BLaER1 (cell line): ENCODE results near the gene KRT6C.

Experiments
- H3K27ac ChIP-seq: shearing (Covaris generic); formaldehyde crosslinking; 2 replicates; pipeline ENCODE4 v1.8.1; 2022
- H3K27me3 ChIP-seq: shearing (Covaris generic); formaldehyde crosslinking; 2 replicates; pipeline ENCODE4 v1.8.1; 2022
- H3K36me3 ChIP-seq: shearing (Covaris generic); formaldehyde crosslinking; 2 replicates; pipeline ENCODE4 v1.8.1; 2022
- H3K4me1 ChIP-seq: shearing (Covaris generic); formaldehyde crosslinking; 2 replicates; pipeline ENCODE4 v1.8.1; 2022
- H3K4me2 ChIP-seq: shearing (Covaris generic); formaldehyde crosslinking; 2 replicates; pipeline ENCODE4 v1.8.1; 2022
- H3K4me3 ChIP-seq: shearing (Covaris generic); formaldehyde crosslinking; 2 replicates; pipeline ENCODE4 v1.8.1; 2022
- H3K9ac ChIP-seq: shearing (Covaris generic); formaldehyde crosslinking; 2 replicates; pipeline ENCODE4 v1.8.1; 2022
- H3K9me3 ChIP-seq: shearing (Covaris generic); formaldehyde crosslinking; 2 replicates; pipeline ENCODE4 v1.8.1; 2022
- H4K20me1 ChIP-seq: shearing (Covaris generic); formaldehyde crosslinking; 2 replicates; pipeline ENCODE4 v1.8.1; 2022
- Cebpa-rat ChIP-seq: shearing (Covaris generic); IDR thresholded peaks from 2 replicates; pipeline ENCODE4 v1.8.1; 2022

KRT6C gene

DNA sequence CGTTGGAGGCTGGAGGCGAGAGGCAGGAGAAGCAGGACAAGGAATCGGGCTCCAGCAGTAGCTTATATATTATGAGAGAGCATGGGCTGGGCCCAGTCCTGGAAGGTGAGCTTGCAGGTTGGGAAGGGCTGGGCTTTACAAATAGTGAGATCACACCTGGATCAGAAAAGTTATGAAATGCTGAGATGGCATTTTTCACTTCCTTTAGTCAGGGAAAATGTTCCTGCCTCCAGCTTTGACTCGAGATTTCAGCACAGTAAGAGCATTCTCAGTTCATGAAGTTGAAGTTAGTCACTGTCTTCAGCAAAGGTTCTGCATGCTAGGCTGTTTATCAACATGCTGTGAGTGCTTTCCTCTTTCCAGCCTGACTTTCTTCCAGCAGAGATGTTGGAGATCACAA is at the start of gene KRT6C:
KRT6C (minus strand) TSS at position 38 of the 400 bp plus-strand sequence. CDS start 68 bp downstream, outside the sequence.
- no peaks in the 10 kb centered on the region for H3K27me3 ChIP-seq
- H3K9me3 ChIP-seq: no peaks in the 10 kb centered on the region
- TF ChIP-seq Cebpa-rat: no peak
- no peaks in the 10 kb centered on the region for H3K36me3 ChIP-seq
- H3K4me1 ChIP-seq: no peaks in the 10 kb centered on the region
- H3K4me2 ChIP-seq: no peak within 1 kb of the TSS
- H3K27ac ChIP-seq: no peak within 1 kb of the TSS
- no peaks in the 10 kb centered on the region for H4K20me1 ChIP-seq
- no peak within 1 kb of the TSS for H3K9ac ChIP-seq
- H3K4me3 ChIP-seq: no peak within 1 kb of the TSS

DNA sequence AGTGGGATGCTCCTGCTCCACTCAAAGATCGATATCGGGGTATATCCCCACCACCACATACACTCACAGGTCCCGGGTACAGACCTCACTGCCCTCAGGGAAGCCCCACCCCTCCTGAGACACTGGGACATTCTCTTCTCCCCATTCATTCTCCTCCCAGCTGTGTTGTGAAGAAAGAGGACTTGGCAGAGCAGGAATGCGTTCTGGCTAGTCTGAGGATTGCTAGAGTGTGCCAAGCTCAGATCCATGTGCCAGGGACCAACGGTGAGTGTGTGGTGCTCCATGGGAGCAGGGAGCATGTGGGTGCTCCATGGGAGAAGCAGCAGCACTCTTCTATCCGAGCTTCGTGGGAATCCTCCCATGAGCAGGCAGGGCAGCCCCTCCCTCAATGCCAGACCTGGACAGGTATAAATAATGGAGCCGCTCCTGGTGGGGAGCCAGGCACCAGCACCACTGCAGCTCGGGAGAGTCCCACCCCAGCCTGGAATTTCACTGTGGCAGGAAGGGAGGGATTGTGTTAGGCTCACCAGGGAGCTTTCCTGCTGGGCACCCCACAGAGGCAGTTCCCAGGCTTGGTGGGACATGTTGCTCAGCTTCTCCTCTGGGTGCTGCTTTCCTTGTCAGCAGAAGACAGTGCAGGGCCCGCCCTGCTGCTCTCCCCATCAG is 48.9 kb upstream of the KRT6C start:
- H3K27me3 ChIP-seq: no peaks in the 10 kb centered on the region
- H3K36me3 ChIP-seq: no peaks in the 10 kb centered on the region

DNA sequence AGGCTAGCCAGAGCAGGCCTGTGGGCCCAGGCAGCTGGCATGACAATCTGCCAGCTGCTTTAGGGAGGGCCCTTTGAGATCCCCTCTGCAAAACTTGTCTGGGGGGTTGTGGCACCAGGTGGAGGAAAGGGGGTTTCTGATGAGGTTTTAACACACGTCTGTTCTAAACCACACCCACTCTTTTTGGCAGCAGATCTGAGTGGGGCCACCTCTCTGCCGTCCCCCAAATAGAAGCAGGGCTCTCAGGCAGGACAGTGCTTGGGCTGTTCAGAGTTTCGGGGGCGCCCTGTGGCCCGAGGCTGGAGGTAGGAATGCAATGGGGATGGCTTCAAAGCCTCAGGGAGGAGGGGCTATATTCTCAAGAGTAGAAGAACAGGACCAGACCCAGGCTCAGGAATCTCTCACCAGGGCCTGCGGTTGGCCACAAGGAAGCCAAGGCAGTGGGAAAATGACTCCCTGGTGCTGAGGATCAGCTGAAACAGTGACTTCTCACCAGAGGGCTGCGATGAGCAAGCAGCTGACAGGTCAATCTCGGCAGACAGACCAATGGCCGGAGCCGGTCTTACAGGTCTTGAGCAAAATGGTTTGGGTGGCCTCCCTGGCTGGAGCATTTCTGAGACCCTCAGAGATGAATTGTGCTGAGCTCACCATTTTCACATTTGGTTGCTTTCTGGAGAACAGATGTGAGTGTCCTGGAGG is 48.1 kb upstream of the KRT6C start:
- Histone ChIP-seq H4K20me1 (no peaks in the 10 kb centered on the region), H3K4me1 (peaks cover 2% of the 10 kb centered on the region; the same call in 1 of the 2 replicates), H3K9ac (no peak overlapping the region), H3K27me3 (no peaks in the 10 kb centered on the region), H3K9me3 (no peaks in the 10 kb centered on the region), H3K4me3 (no peak overlapping the region), H3K27ac (no peak overlapping the region), H3K36me3 (no peaks in the 10 kb centered on the region), H3K4me2 (no peak overlapping the region)
- no peak for TF ChIP-seq Cebpa-rat

More for the DNA sequence above, 48.9 kb upstream of the KRT6C start:
- no peak overlapping the region for H3K9ac ChIP-seq
- no peak overlapping the region for H3K4me2 ChIP-seq
- H3K9me3 ChIP-seq: no peaks in the 10 kb centered on the region
- peaks cover 9% of the 10 kb centered on the region for H3K4me1 ChIP-seq
- H4K20me1 ChIP-seq: no peaks in the 10 kb centered on the region
- no peak overlapping the region for H3K27ac ChIP-seq
- no peak overlapping the region for H3K4me3 ChIP-seq
- TF ChIP-seq Cebpa-rat: no peak

DNA sequence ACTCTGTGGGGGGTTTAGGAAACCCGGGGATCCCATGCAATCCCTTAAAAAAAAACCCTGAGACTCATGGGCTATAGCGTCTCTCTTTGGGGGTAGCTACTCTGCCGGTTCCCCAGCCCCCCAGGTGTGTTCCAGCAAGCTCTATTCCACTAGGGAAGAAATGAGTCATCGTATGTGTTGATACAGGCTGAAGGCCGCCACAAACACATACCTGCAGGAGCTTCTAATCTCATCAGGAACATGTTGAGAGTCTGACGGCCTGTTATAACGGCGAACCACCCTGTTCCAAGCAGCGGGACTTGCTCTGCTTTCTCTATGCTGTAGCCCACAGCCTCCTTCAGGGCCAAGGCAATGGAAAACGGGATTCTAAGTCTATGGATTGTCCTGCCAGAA is 47.6 kb upstream of the KRT6C start:
- no peaks in the 10 kb centered on the region for H3K9me3 ChIP-seq
- no peak for TF ChIP-seq Cebpa-rat
- no peaks in the 10 kb centered on the region for H3K36me3 ChIP-seq
- no peak overlapping the region for H3K9ac ChIP-seq
- H3K4me2 ChIP-seq: no peak overlapping the region
- H3K27ac ChIP-seq: no peak overlapping the region
- H3K4me3 ChIP-seq: no peak overlapping the region
- no peaks in the 10 kb centered on the region for H3K27me3 ChIP-seq
- no peaks in the 10 kb centered on the region; the same call in 1 of the 2 replicates for H3K4me1 ChIP-seq
- no peaks in the 10 kb centered on the region for H4K20me1 ChIP-seq

DNA sequence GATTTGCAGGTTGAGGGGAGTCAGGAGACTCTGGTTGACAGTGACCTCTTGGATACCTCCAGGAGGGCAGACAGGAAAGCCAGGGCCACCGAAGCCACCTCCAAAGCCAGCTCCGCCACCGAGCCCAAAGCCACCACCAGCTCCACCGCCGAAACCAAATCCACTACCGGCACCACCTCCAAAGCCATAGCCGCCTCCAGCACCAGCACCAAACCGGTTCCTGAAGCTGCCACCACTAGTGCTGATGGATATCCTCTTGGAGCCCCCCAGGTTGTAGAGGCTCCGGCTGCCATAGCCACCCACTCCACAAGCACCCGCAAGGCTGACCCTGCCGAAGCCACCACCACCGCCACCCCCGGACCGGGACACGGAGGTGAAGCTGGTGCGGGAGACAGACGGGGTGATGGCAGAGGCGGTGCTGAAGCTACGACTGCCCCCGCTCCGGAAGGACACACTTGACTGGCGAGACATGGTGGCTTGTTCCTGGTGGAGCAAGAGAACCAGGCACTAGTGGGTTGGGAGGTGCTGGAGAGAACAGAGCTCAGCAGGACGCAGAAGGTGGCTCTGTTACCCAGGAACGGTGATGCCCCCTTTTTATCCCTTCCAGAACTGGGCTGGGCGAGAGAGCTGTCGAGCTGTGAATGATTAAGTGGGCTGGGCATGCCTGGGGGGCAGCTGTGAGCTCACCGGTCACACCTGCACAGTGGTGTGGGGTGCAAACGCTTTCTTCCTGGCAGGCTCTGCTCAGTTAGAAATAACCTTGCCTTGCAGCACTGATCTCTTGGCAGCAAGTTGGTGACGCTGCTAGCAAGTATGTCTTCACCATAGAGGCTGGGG is 46.4 kb upstream of the KRT6C start, which contains the start of gene KRT5:
KRT5 (minus strand) TSS at position 569 of the 837 bp plus-strand sequence; CDS start at position 471, 98 bp downstream.
- Histone ChIP-seq H3K4me3 (no peak within 1 kb of the TSS), H4K20me1 (no peaks in the 10 kb centered on the region), H3K4me2 (no peak within 1 kb of the TSS), H3K4me1 (no peaks in the 10 kb centered on the region), H3K36me3 (no peaks in the 10 kb centered on the region), H3K9ac (no peak within 1 kb of the TSS), H3K9me3 (no peaks in the 10 kb centered on the region), H3K27ac (no peak within 1 kb of the TSS), H3K27me3 (no peaks in the 10 kb centered on the region)
- no peak for TF ChIP-seq Cebpa-rat

DNA sequence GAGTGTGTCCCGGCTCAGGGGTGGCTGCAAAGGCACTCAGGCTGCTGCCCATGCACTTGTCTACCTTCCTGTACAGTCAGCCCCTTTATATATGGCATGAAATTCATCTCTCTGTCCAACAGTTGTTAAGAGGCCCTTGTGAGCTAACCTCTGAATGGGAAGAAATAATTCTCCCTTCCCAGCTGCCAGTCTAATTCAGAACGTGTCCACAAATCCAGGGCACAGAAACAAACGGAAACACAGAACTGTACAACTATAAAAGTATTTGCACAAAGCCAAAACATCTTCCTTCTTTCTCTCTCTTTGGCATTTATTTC is 45.7 kb upstream of the KRT6C start:
- no peaks in the 10 kb centered on the region for H3K4me1 ChIP-seq
- H3K9me3 ChIP-seq: no peaks in the 10 kb centered on the region
- TF ChIP-seq Cebpa-rat: no peak
- H3K4me3 ChIP-seq: no peak overlapping the region
- H3K4me2 ChIP-seq: no peak overlapping the region
- no peaks in the 10 kb centered on the region for H3K27me3 ChIP-seq
- no peaks in the 10 kb centered on the region for H4K20me1 ChIP-seq
- H3K27ac ChIP-seq: no peak overlapping the region
- no peaks in the 10 kb centered on the region for H3K36me3 ChIP-seq
- no peak overlapping the region for H3K9ac ChIP-seq

DNA sequence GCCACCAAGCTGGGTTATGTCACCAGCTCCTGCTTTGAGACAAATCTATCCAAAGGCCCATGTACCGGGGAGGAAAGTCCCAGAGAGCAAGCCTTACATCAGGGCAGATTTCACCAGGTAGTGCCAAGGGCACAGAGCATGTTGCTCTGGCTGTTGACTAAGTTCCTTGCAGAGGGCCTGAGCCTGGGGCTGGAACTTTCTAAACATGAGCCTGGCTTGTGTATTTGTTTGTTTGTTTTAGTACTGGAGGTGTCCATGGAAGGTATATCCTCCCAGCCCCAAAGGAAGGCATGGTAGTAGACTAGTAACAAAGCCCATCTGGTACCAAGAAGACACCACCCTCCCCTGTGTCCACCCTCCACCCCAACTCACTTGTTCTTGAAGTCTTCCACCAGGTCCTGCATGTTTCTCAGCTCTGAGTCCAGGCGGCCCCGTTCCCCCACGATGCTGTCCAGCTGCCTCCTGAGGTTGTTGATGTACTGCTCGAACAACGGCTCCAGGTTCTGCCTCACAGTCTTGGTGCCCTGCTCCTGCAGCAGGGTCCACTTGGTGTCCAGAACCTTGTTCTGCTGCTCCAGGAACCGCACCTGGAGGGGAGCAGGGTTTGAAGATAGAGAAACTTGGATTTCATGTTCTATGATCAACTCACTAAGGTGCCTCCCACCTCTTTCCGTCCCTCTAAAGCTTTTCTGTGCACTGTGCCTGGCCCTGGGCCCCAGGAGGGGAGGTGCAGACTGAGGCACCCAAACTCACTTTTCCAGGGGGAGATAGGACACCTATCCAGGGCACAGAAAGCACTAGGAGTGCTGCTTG is 45.2 kb upstream of the KRT6C start:
- H3K36me3 ChIP-seq: no peaks in the 10 kb centered on the region
- no peak overlapping the region for H3K4me3 ChIP-seq
- H3K4me2 ChIP-seq: no peak overlapping the region
- no peaks in the 10 kb centered on the region for H3K4me1 ChIP-seq
- no peak overlapping the region for H3K27ac ChIP-seq
- no peak for TF ChIP-seq Cebpa-rat
- H4K20me1 ChIP-seq: no peaks in the 10 kb centered on the region
- H3K27me3 ChIP-seq: no peaks in the 10 kb centered on the region
- no peak overlapping the region for H3K9ac ChIP-seq
- H3K9me3 ChIP-seq: no peaks in the 10 kb centered on the region

DNA sequence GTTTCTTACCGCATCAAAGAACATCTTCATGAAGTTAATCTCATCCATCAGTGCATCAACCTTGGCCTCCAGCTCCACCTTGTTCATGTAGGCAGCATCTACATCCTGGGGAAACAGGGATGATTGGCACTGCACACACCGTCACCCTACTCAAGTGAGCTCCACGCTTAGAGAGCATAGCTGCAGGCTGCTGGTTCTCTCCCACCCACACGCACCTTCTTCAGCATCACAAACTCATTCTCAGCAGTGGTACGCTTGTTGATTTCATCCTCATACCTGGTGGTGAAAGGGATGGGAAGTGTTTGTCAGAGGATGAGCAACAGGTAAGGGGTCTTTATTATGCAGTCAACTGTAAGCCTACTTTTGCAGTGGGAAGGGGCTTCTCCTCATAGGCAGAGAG is 44.3 kb upstream of the KRT6C start:
- no peak overlapping the region for H3K27ac ChIP-seq
- H3K9me3 ChIP-seq: no peaks in the 10 kb centered on the region
- no peak overlapping the region for H3K4me2 ChIP-seq
- no peak for TF ChIP-seq Cebpa-rat
- H4K20me1 ChIP-seq: no peaks in the 10 kb centered on the region
- no peak overlapping the region for H3K9ac ChIP-seq
- H3K4me1 ChIP-seq: no peaks in the 10 kb centered on the region
- H3K4me3 ChIP-seq: no peak overlapping the region
- H3K27me3 ChIP-seq: no peaks in the 10 kb centered on the region
- no peaks in the 10 kb centered on the region for H3K36me3 ChIP-seq

DNA sequence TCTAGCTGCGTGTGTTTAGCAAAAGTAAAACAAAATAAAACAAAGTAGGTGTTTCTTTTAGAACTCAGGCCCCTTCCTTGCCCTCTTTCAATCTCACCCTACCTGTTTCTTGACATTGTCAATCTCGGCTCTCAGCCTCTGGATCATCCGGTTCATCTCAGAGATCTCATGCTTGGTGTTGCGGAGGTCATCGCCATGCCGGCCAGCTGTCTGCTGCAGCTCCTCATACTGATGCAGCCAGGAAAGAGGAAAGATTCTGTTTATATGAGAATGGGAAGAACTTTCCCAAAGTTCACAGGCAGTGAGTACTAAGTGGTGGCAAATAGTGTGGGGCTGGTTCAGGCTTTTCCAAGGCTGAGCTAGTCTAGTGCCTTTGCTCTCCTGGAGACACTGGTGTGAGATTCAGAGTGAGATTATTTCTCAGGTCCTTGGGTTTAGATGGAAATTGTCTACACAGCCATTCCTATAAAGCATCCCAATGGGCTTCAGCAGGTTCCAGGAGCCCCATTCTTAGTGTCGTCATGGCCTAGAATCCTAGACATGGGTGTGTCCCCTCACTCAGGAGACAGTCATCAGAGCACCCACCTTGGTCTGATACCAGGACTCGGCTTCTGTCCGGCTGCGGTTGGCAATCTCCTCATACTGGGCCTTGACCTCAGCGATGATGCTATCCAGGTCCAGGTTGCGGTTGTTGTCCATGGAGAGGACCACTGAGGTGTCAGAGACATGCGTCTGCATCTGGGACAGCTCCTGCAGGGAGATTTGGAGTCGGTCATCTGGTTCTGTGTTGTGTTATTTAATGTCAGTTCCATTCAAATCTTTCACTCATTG is 43.6 kb upstream of the KRT6C start:
- no peak for TF ChIP-seq Cebpa-rat
- no peaks in the 10 kb centered on the region for H3K4me1 ChIP-seq
- H3K36me3 ChIP-seq: no peaks in the 10 kb centered on the region
- H4K20me1 ChIP-seq: no peaks in the 10 kb centered on the region
- H3K27ac ChIP-seq: no peak overlapping the region
- H3K27me3 ChIP-seq: no peaks in the 10 kb centered on the region
- H3K4me3 ChIP-seq: no peak overlapping the region
- no peak overlapping the region for H3K4me2 ChIP-seq
- H3K9ac ChIP-seq: no peak overlapping the region
- H3K9me3 ChIP-seq: no peaks in the 10 kb centered on the region
